GM12873 (cell line): ENCODE measurements around the gene MINDY4.

Experiments used
- CTCF ChIP-seq: IDR thresholded peaks from 2 replicates; pipeline ENCODE4 v1.5.1; 2012; ENCODE audit warnings: low read depth, mild to moderate bottlenecking, moderate library complexity, low read length, control low read depth; ENCODE audit not compliant: insufficient read depth; ENCODE audit errors: missing control alignments

The MINDY4 gene

DNA sequence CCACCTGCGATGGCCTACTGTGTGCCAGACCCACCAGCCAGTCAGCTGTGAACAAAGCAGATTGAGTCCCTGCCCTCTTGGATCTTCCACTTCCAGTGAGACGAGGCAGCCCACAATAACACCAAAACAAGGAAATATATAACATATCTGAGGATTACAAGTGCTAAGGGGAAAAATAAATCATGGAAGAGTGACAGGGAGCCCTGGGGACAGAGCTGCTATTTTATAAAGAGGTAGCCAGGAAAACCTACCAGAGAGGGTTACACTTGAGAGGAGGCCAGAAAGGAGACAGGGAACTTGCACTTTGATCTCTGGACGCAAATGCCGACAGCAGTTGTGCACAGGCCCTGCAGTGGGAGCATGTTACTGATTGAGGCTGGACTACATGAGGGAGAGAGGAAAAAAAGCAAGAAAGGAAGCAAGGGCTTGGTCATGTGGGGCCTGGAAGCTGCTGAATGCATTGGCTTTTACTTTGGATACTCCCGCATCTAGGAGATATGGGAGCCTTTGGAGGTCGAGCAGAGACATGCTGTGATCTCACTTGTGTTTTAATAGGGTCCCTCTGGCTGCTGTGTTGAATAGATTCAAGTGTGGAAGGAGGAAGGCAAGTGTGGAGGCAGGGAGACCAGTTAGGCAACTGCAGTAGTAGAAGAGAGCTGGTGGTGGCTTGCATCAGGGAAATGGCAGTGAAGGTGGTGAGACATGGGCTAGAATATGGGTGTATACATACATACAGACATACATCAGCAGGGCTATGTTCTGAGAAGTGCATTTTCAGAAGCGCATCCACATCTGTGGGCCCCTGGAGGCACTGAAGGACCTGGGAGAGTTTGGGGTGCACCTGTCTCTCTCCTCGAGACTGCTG is 26.2 kb downstream of the MINDY4 start:
- no peak for TF ChIP-seq CTCF

DNA sequence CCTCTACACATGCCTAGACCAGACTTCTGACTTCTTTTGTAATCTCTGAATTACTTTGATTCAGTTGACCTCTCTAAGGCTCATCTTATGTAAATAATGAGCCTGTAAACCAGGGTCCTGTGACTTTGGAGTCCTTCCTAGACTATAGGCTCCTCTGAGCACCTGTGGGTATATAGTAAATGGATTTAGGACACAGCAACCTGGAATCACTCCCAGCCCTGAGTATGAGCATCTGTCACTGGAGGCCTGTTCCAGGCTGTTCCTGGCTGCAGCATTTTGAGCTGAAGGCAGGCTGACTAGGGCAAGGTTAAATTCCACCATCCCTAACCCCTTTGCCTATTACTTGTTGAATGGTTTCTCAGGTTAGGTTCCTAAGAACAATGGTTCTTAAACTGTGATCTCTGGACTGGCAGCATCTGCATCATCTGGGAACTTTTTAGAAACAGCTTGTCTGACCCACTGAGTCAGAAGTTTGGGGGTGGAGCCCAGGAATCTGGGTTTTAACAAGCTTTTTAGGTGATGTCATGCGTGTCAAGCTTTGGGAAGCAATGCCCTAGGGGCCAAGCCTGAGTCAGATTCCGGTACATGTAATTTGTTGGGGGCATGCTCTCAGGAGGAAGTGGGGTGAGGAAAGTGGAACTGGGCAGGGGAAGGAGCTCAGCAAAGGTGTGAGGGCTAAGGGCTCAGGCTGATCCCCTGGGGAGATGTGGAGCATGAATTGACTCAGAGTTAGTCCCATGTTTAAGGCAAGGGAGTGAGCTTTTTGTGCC is 28.2 kb downstream of the MINDY4 start:
- TF ChIP-seq CTCF = no peak

DNA sequence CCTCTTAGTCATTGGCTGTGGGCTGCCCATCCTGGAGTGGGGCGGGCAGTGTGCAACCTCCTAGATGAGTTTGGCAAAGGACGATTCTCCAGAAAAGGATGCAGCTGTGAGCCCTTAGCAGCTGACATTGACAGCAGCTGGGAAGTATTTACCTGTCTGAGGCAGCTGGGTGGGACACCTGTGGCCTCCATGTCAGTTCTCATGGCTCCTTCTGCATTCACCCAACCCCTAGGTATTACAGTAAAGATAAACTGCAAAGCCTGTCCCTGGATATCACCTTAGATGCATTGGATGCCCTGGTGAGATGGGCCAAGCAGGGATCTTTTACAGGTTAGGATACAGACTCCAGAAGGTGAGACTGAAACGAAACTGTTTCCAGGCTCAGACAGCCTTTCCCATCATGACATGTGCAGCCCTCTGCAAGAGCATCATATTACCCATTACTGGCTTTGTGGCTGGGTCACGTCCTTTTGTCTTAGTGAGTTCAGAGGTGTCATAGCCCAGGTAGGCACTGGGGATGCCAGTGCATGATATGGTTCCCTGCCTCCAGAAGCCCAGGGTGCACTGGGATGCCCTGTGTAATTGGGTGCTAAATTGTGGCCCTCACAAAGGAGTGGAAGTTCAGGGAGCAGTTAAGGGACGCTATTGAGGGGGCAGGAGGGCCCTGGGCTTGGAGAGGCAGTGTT is 28.9 kb downstream of the MINDY4 start:
- no peak for TF ChIP-seq CTCF

- TF ChIP-seq CTCF = peak; percentile 69
These were observed 29.6 kb downstream of the MINDY4 start for GRCh38 chr7:30800785-30801252.

DNA sequence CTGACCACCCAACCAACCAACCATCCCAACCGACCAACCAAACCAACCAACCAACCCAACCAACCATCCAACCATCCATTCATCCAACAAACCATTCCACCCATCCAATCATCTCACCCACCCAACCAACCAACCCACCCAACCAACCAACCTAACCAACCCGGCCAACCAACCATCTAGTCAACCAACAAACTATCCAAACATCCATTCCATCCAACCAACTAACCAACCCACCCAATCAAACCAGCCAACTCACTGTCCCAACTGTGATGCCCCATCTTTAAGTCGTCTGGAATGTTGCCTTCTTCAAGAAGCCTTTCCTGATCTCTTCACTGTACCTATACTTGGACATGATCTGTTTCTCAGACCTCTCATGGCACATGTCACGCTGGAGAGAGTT is 31.6 kb downstream of the MINDY4 start:
- TF ChIP-seq CTCF = no peak

DNA sequence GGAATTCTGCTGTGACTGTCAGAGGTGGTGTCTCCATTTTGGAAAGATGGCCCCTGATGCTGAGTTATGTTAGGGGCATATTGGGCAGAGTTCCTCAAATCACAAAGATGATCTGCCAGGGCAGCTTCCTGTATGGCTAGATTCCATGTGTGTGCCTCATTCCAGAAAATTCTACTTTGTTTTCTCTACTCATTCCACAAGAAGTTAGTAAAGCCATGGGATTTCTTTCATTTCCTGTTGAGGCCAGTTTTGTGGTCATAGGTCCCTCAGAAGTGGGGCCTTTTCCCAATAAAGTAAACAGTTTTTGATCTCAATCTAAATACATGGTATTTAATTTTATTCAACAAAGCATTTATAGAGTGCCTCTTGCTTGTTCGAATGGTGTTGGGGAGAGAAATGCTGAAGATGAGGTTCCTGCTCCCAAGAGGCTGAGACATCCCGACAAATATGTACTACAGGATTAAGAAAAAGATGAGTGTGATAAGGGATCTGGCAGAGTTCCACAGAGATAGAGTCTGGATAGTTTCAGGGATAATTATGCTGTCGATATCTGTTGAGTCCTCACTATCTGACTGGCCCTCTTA is 33.0 kb downstream of the MINDY4 start:
- TF ChIP-seq CTCF = no peak
